CD14-positive monocyte (primary cell): ENCODE results near the gene MAP3K9. TPM values are rescaled to one million over a fixed set of nuclear protein-coding genes. Genes with fewer than 3 reads are reported as not detected.

ENCODE experiments used
- DNase-seq, 3 donors: peaks; one replicate each; pipeline ENCODE4 v3.0.0-alpha.2; 2011 to 2022
- H2AFZ ChIP-seq: 2 replicates; pipeline ENCODE4 v1.6.0; 2012; ENCODE audit warnings: mild to moderate bottlenecking, low read depth, low read length, inconsistent platforms; ENCODE audit not compliant: insufficient read depth, poor library complexity, severe bottlenecking
- H3K27ac ChIP-seq, 2 donors: 1 replicate in 1 of 2; 2 replicates in 1 of 2; pipeline ENCODE4 v1.5.1; 2012 to 2013; ENCODE audit warnings: low read length in 2 of 2, control low read depth in 1 of 2, inconsistent platforms in 1 of 2, low read depth in 1 of 2, mild to moderate bottlenecking in 1 of 2
- H3K27me3 ChIP-seq, 2 donors: one replicate each; pipeline versions ENCODE4 v1.6.0 to v1.6.1; 2011 to 2013; ENCODE audit warnings: low read length in 2 of 2; ENCODE audit not compliant: control insufficient read depth in 2 of 2, insufficient read depth in 2 of 2
- H3K36me3 ChIP-seq, 2 donors: replicated peaks in 1 of 2; 1 replicate in 1 of 2; 2 replicates in 1 of 2; pipeline versions ENCODE4 v1.5.1 to v1.6.1; 2012 to 2013; ENCODE audit warnings: low read length in 2 of 2, control low read depth in 1 of 2, inconsistent platforms in 1 of 2, mild to moderate bottlenecking in 1 of 2; ENCODE audit not compliant: insufficient read depth in 2 of 2, control insufficient read depth in 1 of 2
- H3K4me1 ChIP-seq, 2 donors: 1 replicate in 1 of 2; 2 replicates in 1 of 2; pipeline versions ENCODE4 v1.5.1 to v1.6.1; 2012 to 2013; ENCODE audit warnings: low read length in 2 of 2, control low read depth in 1 of 2, inconsistent platforms in 1 of 2, mild to moderate bottlenecking in 1 of 2, moderate library complexity in 1 of 2; ENCODE audit not compliant: insufficient read depth in 2 of 2, control insufficient read depth in 1 of 2
- H3K4me2 ChIP-seq: replicated peaks from 2 replicates; pipeline ENCODE3; 2012; ENCODE audit warnings: low read length, moderate library complexity, mild to moderate bottlenecking; ENCODE audit not compliant: poor library complexity, severe bottlenecking; ENCODE audit errors: extremely low read depth
- H3K4me3 ChIP-seq, 3 experiments: fragments of 200-600 bp in 1 of 3; sonication (generic) in 1 of 3; replicated peaks in 1 of 3; 1 replicate in 2 of 3; 2 replicates in 1 of 3; pipeline ENCODE4 v1.5.1; 2011 to 2013; ENCODE audit warnings: low read length in 3 of 3, mild to moderate bottlenecking in 3 of 3, control low read depth in 2 of 3, low read depth in 2 of 3, inconsistent platforms in 1 of 3, moderate library complexity in 1 of 3
- H3K79me2 ChIP-seq: 2 replicates; pipeline ENCODE4 v1.6.0; 2012; ENCODE audit warnings: mild to moderate bottlenecking, control low read depth, inconsistent platforms, low read length, moderate library complexity; ENCODE audit not compliant: insufficient read depth
- H3K9ac ChIP-seq: 2 replicates; pipeline ENCODE4 v1.6.0; 2017; ENCODE audit warnings: low read length, mild to moderate bottlenecking; ENCODE audit not compliant: insufficient read depth, poor library complexity, severe bottlenecking
- H3K9me3 ChIP-seq, 2 donors: replicated peaks in 1 of 2; 1 replicate in 1 of 2; 2 replicates in 1 of 2; pipeline versions ENCODE4 v1.5.1 to v1.6.1; 2012 to 2013; ENCODE audit warnings: low read length in 2 of 2, control low read depth in 1 of 2; ENCODE audit not compliant: control insufficient read depth in 1 of 2, insufficient read depth in 1 of 2
- H4K20me1 ChIP-seq: 2 replicates; pipeline ENCODE4 v1.6.0; 2012; ENCODE audit warnings: mild to moderate bottlenecking, low read length, control low read depth, moderate library complexity; ENCODE audit not compliant: insufficient read depth
- H3K27ac Mint-ChIP-seq, 7 donors: one replicate each; pipeline ENCODE4 v1.8.0; 2020; ENCODE audit warnings: mild to moderate bottlenecking in 7 of 7, mixed read lengths in 7 of 7, moderate library complexity in 6 of 7, inconsistent platforms in 2 of 7
- H3K27me3 Mint-ChIP-seq, 3 donors: one replicate each; pipeline ENCODE4 v1.8.0; 2021 to 2022; ENCODE audit warnings: low read depth in 3 of 3, mild to moderate bottlenecking in 3 of 3, mixed read lengths in 3 of 3, moderate library complexity in 3 of 3, inconsistent platforms in 1 of 3
- H3K36me3 Mint-ChIP-seq, 2 donors: one replicate each; pipeline ENCODE4 v1.8.0; 2020; ENCODE audit warnings: mixed read lengths in 2 of 2, inconsistent platforms in 1 of 2, mild to moderate bottlenecking in 1 of 2
- H3K4me1 Mint-ChIP-seq: one replicate; pipeline ENCODE4 v1.8.0; 2020; ENCODE audit warnings: mild to moderate bottlenecking, mixed read lengths
- H3K4me3 Mint-ChIP-seq, 2 donors: one replicate each; pipeline ENCODE4 v1.8.0; 2020; ENCODE audit warnings: mild to moderate bottlenecking in 2 of 2, mixed read lengths in 2 of 2, moderate library complexity in 1 of 2
- H3K9me3 Mint-ChIP-seq, 7 donors: one replicate each; pipeline ENCODE4 v1.8.0; 2020 to 2022; ENCODE audit warnings: mixed read lengths in 7 of 7, mild to moderate bottlenecking in 6 of 7, moderate library complexity in 6 of 7, inconsistent platforms in 2 of 7
- CTCF ChIP-seq: fragments of 200-600 bp; IDR thresholded peaks from one replicate; pipeline ENCODE4 v1.8.0; 2022; ENCODE audit warnings: antibody characterized with exemption, mild to moderate bottlenecking
- WGBS: methylation state at CpG from one replicate; pipeline ENCODE4 v1.1.5; 2013; ENCODE audit warnings: missing lambda C conversion rate; ENCODE audit not compliant: insufficient coverage; 5-methylcytosine and 5-hydroxymethylcytosine counted together
- intact Hi-C, 2 donors: fragments of 100-400 bp; cut with micrococcal nuclease; formaldehyde crosslinking; loops; one replicate each; pipeline versions ENCODE4 v1.15.0 to v1.15.1; 2023
- polyA plus RNA-seq, 3 donors: library from polyadenylated mRNA; depleted of rRNA in 1 of 3; unstranded in 2 of 3; stranded (reverse) in 1 of 3; fragments of 300-500 nt in 2 of 3; fragments of >200 nt in 1 of 3; fragmentation: Illumina TruSeq in 2 of 3; gene quantifications; 1 replicate in 2 of 3; 2 replicates in 1 of 3; pipeline ENCODE4 v1.2.3, GENCODE V29; 2012 to 2021

Gene MAP3K9
- polyA plus RNA-seq, 3 donors, result 0.01 TPM; not detected in 2

GRCh38 chr14:70828188-70828587 is 18.9 kb upstream of the MAP3K9 start:
- H3K27me3 ChIP-seq, result peaks cover 6 to 18% of the 10 kb centered on the region in 2 donors
- Mint-ChIP-seq H3K4me3 (no peak overlapping the region), H3K27ac (no peak overlapping the region), H3K4me1 (peaks cover 1% of the 10 kb centered on the region), H3K36me3 (no peaks in the 10 kb centered on the region), H3K27me3 (peaks cover 18 to 24% (median 22%) of the 10 kb centered on the region in 3 donors), H3K9me3 (peaks cover 0 to 4% (median 0%) of the 10 kb centered on the region in 7 donors)
- no peak overlapping the region for H3K9ac ChIP-seq
- no peak overlapping the region for H3K4me3 ChIP-seq
- no peak overlapping the region for H3K27ac ChIP-seq
- 100% methylated on average over 1 of the region's 3 CpGs for WGBS
- no peak overlapping the region for H2AFZ ChIP-seq
- TF ChIP-seq CTCF, result no peak
- DNase-seq, result no peak
- no peaks in the 10 kb centered on the region for H3K79me2 ChIP-seq
- no peaks in the 10 kb centered on the region for H4K20me1 ChIP-seq
- H3K9me3 ChIP-seq, result no peaks in the 10 kb centered on the region
- intact Hi-C loops, result no loop called here
- no peaks in the 10 kb centered on the region for H3K4me1 ChIP-seq
- H3K36me3 ChIP-seq, result no peaks in the 10 kb centered on the region
- no peak overlapping the region for H3K4me2 ChIP-seq

- Histone ChIP-seq H3K9ac (no peak overlapping the region), H2AFZ (no peak overlapping the region), H3K4me2 (no peak overlapping the region), H3K9me3 (no peaks in the 10 kb centered on the region), H3K27ac (no peak overlapping the region), H3K4me3 (no peak overlapping the region), H3K79me2 (no peaks in the 10 kb centered on the region), H3K27me3 (peaks cover 10 to 23% of the 10 kb centered on the region in 2 donors), H4K20me1 (no peaks in the 10 kb centered on the region), H3K4me1 (peaks cover 4% of the 10 kb centered on the region in 2 donors), H3K36me3 (no peaks in the 10 kb centered on the region)
- intact Hi-C loops, result no loop called here
- Mint-ChIP-seq H3K36me3 (peaks cover 0 to 2% of the 10 kb centered on the region in 2 donors), H3K4me1 (peaks cover 6% of the 10 kb centered on the region), H3K9me3 (peaks cover 0 to 4% (median 0%) of the 10 kb centered on the region in 7 donors), H3K4me3 (no peak overlapping the region), H3K27me3 (peaks cover 22 to 28% (median 26%) of the 10 kb centered on the region in 3 donors), H3K27ac (no peak overlapping the region)
- no peak for TF ChIP-seq CTCF
- WGBS, result 98% methylated on average over 6 of the region's 6 CpGs
- no peak for DNase-seq
Measured at GRCh38 chr14:70827752-70828151, 18.4 kb upstream of the MAP3K9 start.
